ENCODE measurements around the gene MFN2.
A peak's percentile ranks its signal among the peaks of the same experiment; 100 is the strongest.

Gene MFN2

DNA sequence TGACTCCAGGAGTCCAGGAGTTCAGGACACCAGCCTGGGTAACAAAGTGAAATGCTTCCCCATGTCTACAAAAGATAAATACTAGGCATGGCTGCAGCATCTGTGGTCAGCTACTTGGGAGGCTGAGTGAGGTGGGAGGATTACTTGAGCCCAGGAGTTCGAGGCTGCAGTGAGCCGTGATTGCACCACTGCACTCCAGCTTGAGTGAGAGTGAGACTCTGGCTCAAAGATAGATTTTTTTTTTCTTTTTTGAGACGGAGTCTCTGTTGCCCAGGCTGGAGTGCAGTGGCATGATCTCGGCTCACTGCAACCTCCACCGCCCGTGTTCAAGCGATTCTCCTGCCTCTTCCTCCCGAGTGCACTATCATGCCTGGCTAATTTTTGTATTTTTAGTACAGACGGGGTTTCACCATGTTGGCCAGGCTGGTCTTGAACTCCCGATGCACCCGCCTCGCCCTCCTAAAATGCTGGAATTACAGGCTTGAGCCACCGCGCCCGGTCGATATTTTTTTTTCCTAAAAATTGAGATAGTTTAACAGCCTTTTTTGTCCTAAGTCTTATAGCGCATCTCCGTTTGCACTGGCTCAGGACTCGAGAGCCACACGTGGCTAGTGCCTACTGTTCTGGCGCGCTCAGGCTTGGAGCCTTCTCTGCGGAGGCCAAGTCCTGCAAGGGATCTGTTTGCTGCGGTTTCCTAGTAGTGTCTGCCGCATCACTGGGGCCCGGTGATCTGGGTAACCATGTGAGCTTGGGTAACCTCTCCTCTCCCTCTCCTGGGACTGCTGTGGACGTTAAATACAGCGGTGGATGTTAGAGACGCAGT lies 1.0 kb upstream of the MFN2 start:
- Histone ChIP-seq H4K91ac (ENCODE audit: low read depth, low read length) (no peak overlapping the region), H3K4me1 (ENCODE audit: control insufficient read depth in 1 of 2, insufficient read depth in 2 of 2, low read length in 2 of 2) (peaks cover 12 to 17% of the 10 kb centered on the region in 2 experiments), H3K27ac (ENCODE audit: low read depth, low read length) (peak overlapping the region; percentile 55), H2BK12ac (ENCODE audit: low read length) (no peak overlapping the region), H2AK5ac (ENCODE audit: low read length) (no peak overlapping the region), H3K4me3 (ENCODE audit: low read depth, low read length) (no peak overlapping the region), H3K36me3 (ENCODE audit: control insufficient read depth in 1 of 2, insufficient read depth in 2 of 2, low read length in 2 of 2) (peaks cover 33 to 37% of the 10 kb centered on the region in 2 experiments), H3K14ac (ENCODE audit: low read length) (no peak overlapping the region), H3K79me2 (ENCODE audit: control insufficient read depth, insufficient read depth, low read length, poor library complexity) (peaks cover 5% of the 10 kb centered on the region), H3K79me1 (ENCODE audit: low read length) (peaks cover 4% of the 10 kb centered on the region), H2BK5ac (ENCODE audit: low read depth, low read length, poor library complexity) (no peak overlapping the region), H2BK120ac (ENCODE audit: insufficient read depth, low read length, poor library complexity) (no peak overlapping the region), H3K23ac (ENCODE audit: low read length) (no peak overlapping the region), H3K4ac (ENCODE audit: low read depth, low read length) (no peak overlapping the region), H3K9me3 (ENCODE audit: insufficient read depth, low read depth, low read length) (no peaks in the 10 kb centered on the region), H3K4me2 (ENCODE audit: low read length) (peak overlapping the region; percentile 65), H3K9ac (ENCODE audit: low read length) (no peak overlapping the region), H3K18ac (ENCODE audit: low read length) (no peak overlapping the region), H4K12ac (ENCODE audit: low read depth, low read length) (no peak overlapping the region), H4K8ac (ENCODE audit: low read depth, low read length) (no peak overlapping the region), H3K27me3 (ENCODE audit: insufficient read depth, low read length) (no peaks in the 10 kb centered on the region), H2AFZ (ENCODE audit: insufficient read depth, low read length, poor library complexity) (no peak overlapping the region)
- no peak for DNase-seq
- WGBS (ENCODE audit: extremely low coverage, insufficient coverage, insufficient read length): no CpG with 5 or more reads among the region's 29 CpGs

GRCh38 chr1:11980676-11980972 lies 380 bp downstream of the MFN2 start:
- Histone ChIP-seq H4K12ac (ENCODE audit: low read depth, low read length) (peak overlapping the region; percentile 70), H3K4ac (ENCODE audit: low read depth, low read length) (peak overlapping the region; percentile 77), H2AK5ac (ENCODE audit: low read length) (peak overlapping the region; percentile 73), H3K9ac (ENCODE audit: low read length) (peak overlapping the region; percentile 88), H3K23ac (ENCODE audit: low read length) (no peak overlapping the region), H3K4me1 (ENCODE audit: control insufficient read depth in 1 of 2, insufficient read depth in 2 of 2, low read length in 2 of 2) (peaks cover 12 to 17% of the 10 kb centered on the region in 2 experiments), H2BK5ac (ENCODE audit: low read depth, low read length, poor library complexity) (peak overlapping the region; percentile 32), H3K36me3 (ENCODE audit: control insufficient read depth in 1 of 2, insufficient read depth in 2 of 2, low read length in 2 of 2) (peaks cover 25 to 33% of the 10 kb centered on the region in 2 experiments), H3K4me3 (ENCODE audit: low read depth, low read length) (peak overlapping the region; percentile 98), H3K79me2 (ENCODE audit: control insufficient read depth, insufficient read depth, low read length, poor library complexity) (peaks cover 7% of the 10 kb centered on the region), H3K14ac (ENCODE audit: low read length) (peak overlapping the region; percentile 83), H2BK120ac (ENCODE audit: insufficient read depth, low read length, poor library complexity) (peak overlapping the region; percentile 47), H3K18ac (ENCODE audit: low read length) (peak overlapping the region; percentile 67), H3K27me3 (ENCODE audit: insufficient read depth, low read length) (no peaks in the 10 kb centered on the region), H3K4me2 (ENCODE audit: low read length) (peak overlapping the region; percentile 97), H3K27ac (ENCODE audit: low read depth, low read length) (peak overlapping the region; percentile 88), H4K91ac (ENCODE audit: low read depth, low read length) (peak overlapping the region; percentile 71), H4K8ac (ENCODE audit: low read depth, low read length) (peak overlapping the region; percentile 91), H2AFZ (ENCODE audit: insufficient read depth, low read length, poor library complexity) (peak overlapping the region; percentile 57), H3K9me3 (ENCODE audit: insufficient read depth, low read depth, low read length) (no peaks in the 10 kb centered on the region), H3K79me1 (ENCODE audit: low read length) (peaks cover 4% of the 10 kb centered on the region), H2BK12ac (ENCODE audit: low read length) (no peak overlapping the region)
- peak in 1 of 2 donors; percentile 15 for DNase-seq
- no CpG with 5 or more reads among the region's 12 CpGs for WGBS (ENCODE audit: extremely low coverage, insufficient coverage, insufficient read length)

- no peak overlapping the region for H3K14ac ChIP-seq (ENCODE audit: low read length)
- no peak overlapping the region for H3K18ac ChIP-seq (ENCODE audit: low read length)
- DNase-seq: no peak
- H3K9ac ChIP-seq (ENCODE audit: low read length): no peak overlapping the region
- H3K27ac ChIP-seq (ENCODE audit: low read depth, low read length): no peak overlapping the region
- no CpG with 5 or more reads among the region's 13 CpGs for WGBS (ENCODE audit: extremely low coverage, insufficient coverage, insufficient read length)
- no peaks in the 10 kb centered on the region for H3K9me3 ChIP-seq (ENCODE audit: insufficient read depth, low read depth, low read length)
- H3K79me2 ChIP-seq (ENCODE audit: control insufficient read depth, insufficient read depth, low read length, poor library complexity): peaks cover 7% of the 10 kb centered on the region
- H3K4ac ChIP-seq (ENCODE audit: low read depth, low read length): peak overlapping the region; percentile 92
- no peak overlapping the region for H4K8ac ChIP-seq (ENCODE audit: low read depth, low read length)
- H3K4me3 ChIP-seq (ENCODE audit: low read depth, low read length): no peak overlapping the region
- H3K23ac ChIP-seq (ENCODE audit: low read length): no peak overlapping the region
- H2AFZ ChIP-seq (ENCODE audit: insufficient read depth, low read length, poor library complexity): no peak overlapping the region
- no peak overlapping the region for H4K12ac ChIP-seq (ENCODE audit: low read depth, low read length)
- peaks cover 12 to 17% of the 10 kb centered on the region in 2 experiments for H3K4me1 ChIP-seq (ENCODE audit: control insufficient read depth in 1 of 2, insufficient read depth in 2 of 2, low read length in 2 of 2)
- peaks cover 23 to 38% of the 10 kb centered on the region in 2 experiments for H3K36me3 ChIP-seq (ENCODE audit: control insufficient read depth in 1 of 2, insufficient read depth in 2 of 2, low read length in 2 of 2)
- H4K91ac ChIP-seq (ENCODE audit: low read depth, low read length): no peak overlapping the region
- peaks cover 4% of the 10 kb centered on the region for H3K79me1 ChIP-seq (ENCODE audit: low read length)
- peak overlapping the region; percentile 97 for H3K4me2 ChIP-seq (ENCODE audit: low read length)
- no peak overlapping the region for H2BK5ac ChIP-seq (ENCODE audit: low read depth, low read length, poor library complexity)
- H2BK120ac ChIP-seq (ENCODE audit: insufficient read depth, low read length, poor library complexity): no peak overlapping the region
- H3K27me3 ChIP-seq (ENCODE audit: insufficient read depth, low read length): no peaks in the 10 kb centered on the region
- no peak overlapping the region for H2BK12ac ChIP-seq (ENCODE audit: low read length)
- no peak overlapping the region for H2AK5ac ChIP-seq (ENCODE audit: low read length)
Measured at GRCh38 chr1:11981378-11982009, 1.2 kb downstream of the MFN2 start.

DNA sequence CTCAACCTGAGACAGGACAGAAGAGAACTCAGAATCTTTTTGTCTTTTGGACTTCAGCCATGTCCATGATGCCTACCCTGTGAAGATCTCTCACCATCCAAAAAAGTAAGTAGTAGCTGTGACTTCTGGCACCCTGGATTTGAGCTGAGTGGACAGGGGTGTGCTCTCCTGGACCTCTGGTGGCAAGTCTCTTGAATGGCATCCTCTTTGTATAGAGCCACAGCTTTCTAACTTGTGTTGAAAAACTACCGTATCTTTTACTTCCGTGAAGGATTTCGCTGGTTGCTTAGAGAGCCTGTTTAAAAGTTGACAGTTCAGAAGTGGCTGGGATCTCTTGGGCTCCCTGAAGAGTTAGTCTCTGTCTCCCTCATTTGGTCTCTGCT lies 1.8 kb downstream of the MFN2 start:
- DNase-seq: peak in 1 of 2 donors; percentile 10
- no peak overlapping the region for H3K9ac ChIP-seq (ENCODE audit: low read length)
- no peak overlapping the region for H2BK12ac ChIP-seq (ENCODE audit: low read length)
- H4K91ac ChIP-seq (ENCODE audit: low read depth, low read length): no peak overlapping the region
- no peak overlapping the region for H3K4me3 ChIP-seq (ENCODE audit: low read depth, low read length)
- H3K79me1 ChIP-seq (ENCODE audit: low read length): peaks cover 4% of the 10 kb centered on the region
- no peaks in the 10 kb centered on the region for H3K9me3 ChIP-seq (ENCODE audit: insufficient read depth, low read depth, low read length)
- no peak overlapping the region for H3K14ac ChIP-seq (ENCODE audit: low read length)
- H2BK5ac ChIP-seq (ENCODE audit: low read depth, low read length, poor library complexity): no peak overlapping the region
- H2AK5ac ChIP-seq (ENCODE audit: low read length): no peak overlapping the region
- no peak overlapping the region for H2BK120ac ChIP-seq (ENCODE audit: insufficient read depth, low read length, poor library complexity)
- H3K27ac ChIP-seq (ENCODE audit: low read depth, low read length): no peak overlapping the region
- peaks cover 12 to 17% of the 10 kb centered on the region in 2 experiments for H3K4me1 ChIP-seq (ENCODE audit: control insufficient read depth in 1 of 2, insufficient read depth in 2 of 2, low read length in 2 of 2)
- no peak overlapping the region for H2AFZ ChIP-seq (ENCODE audit: insufficient read depth, low read length, poor library complexity)
- no peak overlapping the region for H3K23ac ChIP-seq (ENCODE audit: low read length)
- peak overlapping the region; percentile 61 for H3K4ac ChIP-seq (ENCODE audit: low read depth, low read length)
- no CpG with 5 or more reads among the region's 3 CpGs for WGBS (ENCODE audit: extremely low coverage, insufficient coverage, insufficient read length)
- peaks cover 7% of the 10 kb centered on the region for H3K79me2 ChIP-seq (ENCODE audit: control insufficient read depth, insufficient read depth, low read length, poor library complexity)
- no peak overlapping the region for H3K4me2 ChIP-seq (ENCODE audit: low read length)
- no peak overlapping the region for H4K8ac ChIP-seq (ENCODE audit: low read depth, low read length)
- H3K27me3 ChIP-seq (ENCODE audit: insufficient read depth, low read length): no peaks in the 10 kb centered on the region
- peaks cover 23 to 40% of the 10 kb centered on the region in 2 experiments for H3K36me3 ChIP-seq (ENCODE audit: control insufficient read depth in 1 of 2, insufficient read depth in 2 of 2, low read length in 2 of 2)
- H4K12ac ChIP-seq (ENCODE audit: low read depth, low read length): no peak overlapping the region
- no peak overlapping the region for H3K18ac ChIP-seq (ENCODE audit: low read length)
